ENCODE measurements around the gene GRM1. TPM values are rescaled to one million over a fixed set of nuclear protein-coding genes. Genes with fewer than 3 reads are reported as not detected.

Gene GRM1
- total RNA-seq, 2 experiments from 2014 or later: not detected

GRCh38 chr6:146445233-146445632, 416.4 kb downstream of the GRM1 start:
- DNase-seq: no peak
- no peaks in the 10 kb centered on the region for H3K4me1 ChIP-seq (ENCODE audit: insufficient read depth, low read length)
- Mint-ChIP-seq H3K36me3 (ENCODE audit: low read depth) (no peaks in the 10 kb centered on the region), H3K27ac (no peak overlapping the region), H3K9me3 (peaks cover 7% of the 10 kb centered on the region), H3K4me1 (ENCODE audit: low read depth) (no peaks in the 10 kb centered on the region), H3K27me3 (peaks cover 2% of the 10 kb centered on the region), H3K4me3 (no peak overlapping the region)
- H3K36me3 ChIP-seq (ENCODE audit: insufficient read depth, low read length): no peaks in the 10 kb centered on the region
- peaks cover 0 to 6% of the 10 kb centered on the region in 2 experiments for H3K9me3 ChIP-seq (ENCODE audit: control insufficient read depth in 1 of 2, insufficient read depth in 1 of 2, low read length in 2 of 2)
- H3K27ac ChIP-seq (ENCODE audit: low read depth in 1 of 2, low read length in 2 of 2): no peak overlapping the region
- TF ChIP-seq CTCF (IDR thresholded peaks at IDR 0.05): no peak
- no peak for ATAC-seq (ENCODE audit: poor library complexity)
- ChIA-PET CTCF (no interaction called here), POLR2A (no interaction called here)
- no peak overlapping the region for H3K4me3 ChIP-seq (ENCODE audit: low read length)
- no peaks in the 10 kb centered on the region for H3K27me3 ChIP-seq (ENCODE audit: control insufficient read depth in 1 of 2, insufficient read depth in 2 of 2, low read length in 2 of 2)
- intact Hi-C loops (cut with DNase I, micrococcal nuclease): no loop called here

GRCh38 chr6:146456886-146457285, 428.0 kb downstream of the GRM1 start:
- intact Hi-C loops (cut with DNase I, micrococcal nuclease): no loop called here
- no peaks in the 10 kb centered on the region for H3K27me3 ChIP-seq (ENCODE audit: control insufficient read depth in 1 of 2, insufficient read depth in 2 of 2, low read length in 2 of 2)

GRCh38 chr6:146460941-146461340, 432.1 kb downstream of the GRM1 start:
- H3K27me3 ChIP-seq (ENCODE audit: control insufficient read depth in 1 of 2, insufficient read depth in 2 of 2, low read length in 2 of 2): no peaks in the 10 kb centered on the region
- Mint-ChIP-seq H3K27me3 (no peaks in the 10 kb centered on the region), H3K9me3 (peaks cover 12% of the 10 kb centered on the region), H3K27ac (no peak overlapping the region), H3K4me1 (ENCODE audit: low read depth) (no peaks in the 10 kb centered on the region), H3K4me3 (no peak overlapping the region), H3K36me3 (ENCODE audit: low read depth) (no peaks in the 10 kb centered on the region)
- no peaks in the 10 kb centered on the region for H3K36me3 ChIP-seq (ENCODE audit: insufficient read depth, low read length)
- intact Hi-C loops (cut with DNase I, micrococcal nuclease): no loop called here
- H3K27ac ChIP-seq (ENCODE audit: low read depth in 1 of 2, low read length in 2 of 2): no peak overlapping the region
- no peak for ATAC-seq (ENCODE audit: poor library complexity)
- DNase-seq: no peak
- ChIA-PET CTCF (no interaction called here), POLR2A (no interaction called here)
- H3K4me3 ChIP-seq (ENCODE audit: low read length): no peak overlapping the region
- no peak for TF ChIP-seq CTCF (IDR thresholded peaks at IDR 0.05)
- peaks cover 3 to 8% of the 10 kb centered on the region in 2 experiments for H3K9me3 ChIP-seq (ENCODE audit: control insufficient read depth in 1 of 2, insufficient read depth in 1 of 2, low read length in 2 of 2)
- no peaks in the 10 kb centered on the region for H3K4me1 ChIP-seq (ENCODE audit: insufficient read depth, low read length)

More at GRCh38 chr6:146456886-146457285, 428.0 kb downstream of the GRM1 start:
- POLR2A ChIA-PET: no interaction called here
- ATAC-seq (ENCODE audit: poor library complexity) (no peak), DNase-seq (no peak)
- H3K4me3 ChIP-seq (ENCODE audit: low read length): no peak overlapping the region
- no peaks in the 10 kb centered on the region for H3K4me1 Mint-ChIP-seq (ENCODE audit: low read depth)
- H3K36me3 Mint-ChIP-seq (ENCODE audit: low read depth): no peaks in the 10 kb centered on the region
- CTCF ChIA-PET: no interaction called here
- no peak for TF ChIP-seq CTCF (IDR thresholded peaks at IDR 0.05)
- no peaks in the 10 kb centered on the region for H3K36me3 ChIP-seq (ENCODE audit: insufficient read depth, low read length)
- no peak overlapping the region for H3K27ac Mint-ChIP-seq
- H3K27ac ChIP-seq (ENCODE audit: low read depth in 1 of 2, low read length in 2 of 2): no peak overlapping the region
- peaks cover 12% of the 10 kb centered on the region for H3K9me3 Mint-ChIP-seq
- no peaks in the 10 kb centered on the region for H3K4me1 ChIP-seq (ENCODE audit: insufficient read depth, low read length)
- no peak overlapping the region for H3K4me3 Mint-ChIP-seq
- peaks cover 0 to 8% of the 10 kb centered on the region in 2 experiments for H3K9me3 ChIP-seq (ENCODE audit: control insufficient read depth in 1 of 2, insufficient read depth in 1 of 2, low read length in 2 of 2)
- no peaks in the 10 kb centered on the region for H3K27me3 Mint-ChIP-seq

Data from CD4-positive, alpha-beta T cell (primary cell).